H9 (cell line): ENCODE measurements around the gene DIP2C. TPM values are rescaled to one million over a fixed set of nuclear protein-coding genes. Genes with fewer than 3 reads are reported as not detected.

Experiments used
- DNase-seq: peaks from one replicate; pipeline ENCODE4 v3.0.0-alpha.2; 2017
- H2AFZ ChIP-seq: one replicate; pipeline ENCODE4 v1.6.1; 2013; ENCODE audit warnings: mild to moderate bottlenecking, low read length, control low read depth, moderate library complexity
- H2AK5ac ChIP-seq: 2 replicates; pipeline ENCODE4 v1.6.1; 2013; ENCODE audit warnings: low read length, control low read depth, mixed read lengths; ENCODE audit not compliant: insufficient read length
- H2BK120ac ChIP-seq: one replicate; pipeline ENCODE4 v1.6.1; 2013; ENCODE audit warnings: low read depth, mild to moderate bottlenecking, low read length, control low read depth, inconsistent platforms; ENCODE audit not compliant: poor library complexity, severe bottlenecking
- H2BK12ac ChIP-seq: 2 replicates; pipeline ENCODE4 v1.6.1; 2013; ENCODE audit warnings: low read length, control low read depth, mixed read lengths, low read depth; ENCODE audit not compliant: insufficient read length
- H2BK15ac ChIP-seq: 2 replicates; pipeline ENCODE4 v1.6.1; 2013; ENCODE audit warnings: low read depth, low read length, control low read depth
- H2BK20ac ChIP-seq: one replicate; pipeline ENCODE4 v1.6.1; 2013; ENCODE audit warnings: low read depth, mild to moderate bottlenecking, low read length, control low read depth, inconsistent platforms; ENCODE audit not compliant: poor library complexity, severe bottlenecking
- H2BK5ac ChIP-seq: 2 replicates; pipeline ENCODE4 v1.6.1; 2013; ENCODE audit warnings: low read length, control low read depth, mixed read lengths; ENCODE audit not compliant: insufficient read length
- H3K14ac ChIP-seq: 2 replicates; pipeline ENCODE4 v1.6.1; 2013; ENCODE audit warnings: low read length, control low read depth; ENCODE audit not compliant: insufficient read depth
- H3K18ac ChIP-seq: 2 replicates; pipeline ENCODE4 v1.6.1; 2013; ENCODE audit warnings: low read depth, mild to moderate bottlenecking, mixed read lengths, low read length, control low read depth; ENCODE audit not compliant: insufficient read length
- H3K23ac ChIP-seq: 2 replicates; pipeline ENCODE4 v1.6.1; 2013; ENCODE audit warnings: low read length, control low read depth, mixed read lengths, low read depth; ENCODE audit not compliant: insufficient read length
- H3K23me2 ChIP-seq: 2 replicates; pipeline ENCODE4 v1.6.1; 2013; ENCODE audit warnings: low read depth, mild to moderate bottlenecking, mixed read lengths, low read length, control low read depth; ENCODE audit not compliant: insufficient read length, poor library complexity, severe bottlenecking
- H3K27ac ChIP-seq: 2 replicates; pipeline ENCODE4 v1.5.1; 2013; ENCODE audit warnings: low read length, control low read depth, mixed read lengths, low read depth; ENCODE audit not compliant: insufficient read length
- H3K27me3 ChIP-seq: 2 replicates; pipeline ENCODE4 v1.6.1; 2013; ENCODE audit warnings: low read length, control low read depth, inconsistent platforms; ENCODE audit not compliant: insufficient read depth
- H3K4ac ChIP-seq: 2 replicates; pipeline ENCODE4 v1.6.1; 2013; ENCODE audit warnings: low read depth, mild to moderate bottlenecking, control low read depth, inconsistent platforms, low read length, moderate library complexity
- H3K4me1 ChIP-seq: 2 replicates; pipeline ENCODE4 v1.6.1; 2013; ENCODE audit warnings: low read length, control low read depth, inconsistent platforms; ENCODE audit not compliant: insufficient read depth
- H3K4me2 ChIP-seq: 2 replicates; pipeline ENCODE4 v1.6.1; 2013; ENCODE audit warnings: low read length, control low read depth, mixed read lengths; ENCODE audit not compliant: insufficient read length, insufficient read depth
- H3K56ac ChIP-seq: 2 replicates; pipeline ENCODE4 v1.6.1; 2013; ENCODE audit warnings: low read depth, mild to moderate bottlenecking, mixed read lengths, low read length, control low read depth; ENCODE audit not compliant: insufficient read length
- H3K79me1 ChIP-seq: 2 replicates; pipeline ENCODE4 v1.6.1; 2013; ENCODE audit warnings: low read depth, mild to moderate bottlenecking, moderate library complexity, low read length, control low read depth, inconsistent platforms; ENCODE audit not compliant: insufficient read depth, poor library complexity, severe bottlenecking
- H3K79me2 ChIP-seq: 2 replicates; pipeline ENCODE4 v1.6.1; 2013; ENCODE audit warnings: low read length, control low read depth, inconsistent platforms; ENCODE audit not compliant: insufficient read depth
- H3K9ac ChIP-seq: 2 replicates; pipeline ENCODE4 v1.6.1; 2013; ENCODE audit warnings: low read length, control low read depth, mixed read lengths; ENCODE audit not compliant: insufficient read length; ENCODE audit errors: extremely low read depth
- H3K9me3 ChIP-seq: one replicate; pipeline ENCODE4 v1.6.1; 2013; ENCODE audit warnings: low read depth, low read length, inconsistent platforms; ENCODE audit not compliant: control insufficient read depth
- H3T11ph ChIP-seq: one replicate; pipeline ENCODE4 v1.6.1; 2013; ENCODE audit warnings: mild to moderate bottlenecking, low read length, control low read depth, inconsistent platforms
- H4K20me1 ChIP-seq: one replicate; pipeline ENCODE4 v1.6.1; 2013; ENCODE audit not compliant: control insufficient read depth, insufficient read length, insufficient read depth
- H4K5ac ChIP-seq: 2 replicates; pipeline ENCODE4 v1.6.1; 2013; ENCODE audit warnings: low read depth, mild to moderate bottlenecking, mixed read lengths, low read length, control low read depth; ENCODE audit not compliant: insufficient read length
- H4K8ac ChIP-seq: replicated peaks from 2 replicates; pipeline ENCODE4 v1.6.1; 2013; ENCODE audit warnings: low read length, control low read depth, mixed read lengths, low read depth; ENCODE audit not compliant: insufficient read length
- H4K91ac ChIP-seq: 2 replicates; pipeline ENCODE4 v1.6.1; 2013; ENCODE audit warnings: low read depth, mild to moderate bottlenecking, moderate library complexity, mixed read lengths, low read length, control low read depth; ENCODE audit not compliant: insufficient read length
- H3K27ac Mint-ChIP-seq, 3 experiments: 2 replicates in 2 of 3; 3 replicates in 1 of 3; pipeline ENCODE4 v1.8.0; 2020 to 2021; ENCODE audit warnings: mixed read lengths in 3 of 3, mild to moderate bottlenecking in 1 of 3, moderate library complexity in 1 of 3
- H3K27me3 Mint-ChIP-seq: 2 replicates; pipeline ENCODE4 v1.8.0; 2021; ENCODE audit warnings: low read depth, mild to moderate bottlenecking, moderate library complexity, mixed read lengths
- H3K36me3 Mint-ChIP-seq, 3 experiments: 2 replicates in 2 of 3; 3 replicates in 1 of 3; pipeline ENCODE4 v1.8.0; 2020 to 2021; ENCODE audit warnings: low read depth in 3 of 3, mixed read lengths in 3 of 3; ENCODE audit not compliant: insufficient read depth in 1 of 3
- H3K4me1 Mint-ChIP-seq, 2 experiments: 2 replicates each; pipeline ENCODE4 v1.8.0; 2020; ENCODE audit warnings: mixed read lengths in 2 of 2
- H3K4me3 Mint-ChIP-seq, 2 experiments: 2 replicates in 1 of 2; 3 replicates in 1 of 2; pipeline ENCODE4 v1.8.0; 2020 to 2021; ENCODE audit warnings: mild to moderate bottlenecking in 2 of 2, mixed read lengths in 2 of 2, moderate library complexity in 1 of 2
- H3K9me3 Mint-ChIP-seq, 2 experiments: 2 replicates in 1 of 2; 3 replicates in 1 of 2; pipeline ENCODE4 v1.8.0; 2020; ENCODE audit warnings: mild to moderate bottlenecking in 2 of 2, mixed read lengths in 2 of 2, moderate library complexity in 1 of 2
- WGBS: extraction: QIAGEN DNeasy Blood & Tissue Kit; methylation state at CpG from one replicate; pipeline ENCODE4 v1.1.7; 2013; ENCODE audit warnings: missing lambda C conversion rate, low lambda C conversion rate, mixed read lengths; ENCODE audit not compliant: insufficient read length; ENCODE audit errors: extremely low coverage; 5-methylcytosine and 5-hydroxymethylcytosine counted together
- total RNA-seq: library from RNA; stranded (reverse); gene quantifications from 2 replicates; pipeline ENCODE4 v1.2.1, GENCODE V29; 2021
- TF ChIP-seq, protein P1 (sequence below): fragments of 200-600 bp; sonication (generic); conservative IDR thresholded peaks from 3 replicates; pipeline ENCODE4 v1.8.0; 2021; ENCODE audit warnings: antibody characterized with exemption, mild to moderate bottlenecking

The DIP2C gene
- total RNA-seq, 1 experiment from 2014 or later, result 7.9 TPM

DNA sequence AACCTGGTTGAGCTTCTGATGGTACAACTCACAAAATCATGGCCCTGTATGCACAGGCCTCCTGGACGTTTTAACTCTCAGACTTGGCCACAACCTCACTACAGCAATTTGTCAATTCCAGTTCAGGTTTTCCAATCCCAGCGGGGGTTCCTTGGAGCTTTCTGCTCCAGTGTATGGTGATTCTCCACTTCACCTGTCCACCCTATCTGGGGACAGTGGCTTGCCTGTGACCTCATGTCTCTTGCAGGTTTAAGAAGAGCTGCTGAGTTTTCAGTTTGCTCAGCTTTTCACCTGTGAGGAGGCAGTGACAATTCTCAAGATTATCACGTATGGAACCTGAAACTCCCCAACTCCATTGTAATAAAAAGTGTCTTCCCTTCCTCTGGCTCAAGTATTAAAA is 254.1 kb downstream of the DIP2C start:
- no peak overlapping the region for H2AFZ ChIP-seq
- no peaks in the 10 kb centered on the region for H3K9me3 ChIP-seq
- Mint-ChIP-seq H3K27ac (no peak overlapping the region), H3K4me1 (no peaks in the 10 kb centered on the region), H3K9me3 (peaks cover 7 to 14% of the 10 kb centered on the region in 2 experiments), H3K27me3 (no peaks in the 10 kb centered on the region), H3K4me3 (no peak overlapping the region), H3K36me3 (peaks cover 8 to 30% (median 13%) of the 10 kb centered on the region in 3 experiments)
- H3K4me2 ChIP-seq, result no peak overlapping the region
- H4K5ac ChIP-seq, result no peak overlapping the region
- H3K23ac ChIP-seq, result no peak overlapping the region
- no peak overlapping the region for H2BK120ac ChIP-seq
- DNase-seq, result no peak
- H3K79me2 ChIP-seq, result no peaks in the 10 kb centered on the region
- H3K14ac ChIP-seq, result no peak overlapping the region
- H2BK20ac ChIP-seq, result no peak overlapping the region
- H3K27me3 ChIP-seq, result no peaks in the 10 kb centered on the region
- TF ChIP-seq, protein P1, sequence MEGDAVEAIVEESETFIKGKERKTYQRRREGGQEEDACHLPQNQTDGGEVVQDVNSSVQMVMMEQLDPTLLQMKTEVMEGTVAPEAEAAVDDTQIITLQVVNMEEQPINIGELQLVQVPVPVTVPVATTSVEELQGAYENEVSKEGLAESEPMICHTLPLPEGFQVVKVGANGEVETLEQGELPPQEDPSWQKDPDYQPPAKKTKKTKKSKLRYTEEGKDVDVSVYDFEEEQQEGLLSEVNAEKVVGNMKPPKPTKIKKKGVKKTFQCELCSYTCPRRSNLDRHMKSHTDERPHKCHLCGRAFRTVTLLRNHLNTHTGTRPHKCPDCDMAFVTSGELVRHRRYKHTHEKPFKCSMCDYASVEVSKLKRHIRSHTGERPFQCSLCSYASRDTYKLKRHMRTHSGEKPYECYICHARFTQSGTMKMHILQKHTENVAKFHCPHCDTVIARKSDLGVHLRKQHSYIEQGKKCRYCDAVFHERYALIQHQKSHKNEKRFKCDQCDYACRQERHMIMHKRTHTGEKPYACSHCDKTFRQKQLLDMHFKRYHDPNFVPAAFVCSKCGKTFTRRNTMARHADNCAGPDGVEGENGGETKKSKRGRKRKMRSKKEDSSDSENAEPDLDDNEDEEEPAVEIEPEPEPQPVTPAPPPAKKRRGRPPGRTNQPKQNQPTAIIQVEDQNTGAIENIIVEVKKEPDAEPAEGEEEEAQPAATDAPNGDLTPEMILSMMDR, result no peak
- no peaks in the 10 kb centered on the region for H3K79me1 ChIP-seq
- H2BK5ac ChIP-seq, result no peak overlapping the region
- no peak overlapping the region for H3T11ph ChIP-seq
- H2AK5ac ChIP-seq, result no peak overlapping the region
- H3K23me2 ChIP-seq, result no peaks in the 10 kb centered on the region
- H3K4me1 ChIP-seq, result no peaks in the 10 kb centered on the region
- no peak overlapping the region for H2BK12ac ChIP-seq
- no peak overlapping the region for H2BK15ac ChIP-seq
- no peak overlapping the region for H4K91ac ChIP-seq
- no peaks in the 10 kb centered on the region for H4K20me1 ChIP-seq
- WGBS, result no CpG with 5 or more reads among the region's 3 CpGs
- no peak overlapping the region for H3K4ac ChIP-seq
- no peak overlapping the region for H3K27ac ChIP-seq
- H3K56ac ChIP-seq, result no peak overlapping the region
- no peak overlapping the region for H4K8ac ChIP-seq
- H3K9ac ChIP-seq, result no peak overlapping the region
- H3K18ac ChIP-seq, result no peak overlapping the region
